K562 (cell line): ENCODE measurements around the gene RSPRY1. TPM values are rescaled to one million over a fixed set of nuclear protein-coding genes. Genes with fewer than 3 reads are reported as not detected.

Experiments used
- ATAC-seq: fragments of 200-7000 bp; cut with Tn5 transposase; 3 replicates; pipeline ENCODE4 v1.9.1; 2020; ENCODE audit warnings: moderate library complexity
- BruUV-seq: library from RNA; stranded (reverse); fragments of 400-500 nt; replicated peaks from 2 replicates; lab custom pipeline; 2021; lab: Mats Ljungman, UMichigan
- CTCF ChIA-PET: fragments of 300-600 bp; formaldehyde crosslinking; extraction: SDS; loops from one replicate; lab custom pipeline; 2021; ENCODE audit warnings: low intra/inter-chr PET ratio; lab: Yijun Ruan, JAX
- POLR2A ChIA-PET: fragments of 300-600, 350-650 bp; sonication (Branson Sonifier 250); formaldehyde crosslinking; extraction: SDS; loops from one replicate; lab custom pipeline; 2021; ENCODE audit warnings: antibody characterized with exemption, inconsistent platforms; lab: Yijun Ruan, JAX
- DNase-seq, 4 experiments: peaks; one replicate each; pipeline versions ENCODE4 v3.0.0 to v3.0.0-alpha.2; 2011 to 2018; ENCODE audit warnings: low spot score in 3 of 4, mixed read lengths in 3 of 4; ENCODE audit errors: extremely low read depth in 1 of 4
- FAIRE-seq: peaks from 2 replicates; lab custom pipeline; 2011; peaks lifted over from hg19 to GRCh38; lab: Jason Lieb, UNC
- H2AFZ ChIP-seq: 2 replicates; pipeline ENCODE4 v1.6.0; 2011; ENCODE audit warnings: low read depth, low read length, control low read depth, inconsistent platforms
- H3K27ac ChIP-seq: fragments of 200-600 bp; 3 replicates; pipeline ENCODE4 v1.8.0; 2011; ENCODE audit warnings: low read depth, mild to moderate bottlenecking, control low read depth, inconsistent platforms, low read length, moderate library complexity, mixed read lengths; ENCODE audit errors: extremely low read depth
- H3K27me3 ChIP-seq, 2 experiments: fragments of 300-600 bp in 1 of 2; 2 replicates in 1 of 2; 3 replicates in 1 of 2; pipeline versions ENCODE4 v1.6.0 to v1.8.0; 2011; ENCODE audit warnings: inconsistent platforms in 2 of 2, low read length in 2 of 2, mild to moderate bottlenecking in 1 of 2, mixed read lengths in 1 of 2, moderate library complexity in 1 of 2; ENCODE audit not compliant: control insufficient read depth in 2 of 2, insufficient read depth in 2 of 2
- H3K36me3 ChIP-seq: fragments of 300-600 bp; 3 replicates; pipeline ENCODE4 v1.8.0; 2011; ENCODE audit warnings: mild to moderate bottlenecking, low read length, inconsistent platforms; ENCODE audit not compliant: control insufficient read depth, insufficient read depth
- H3K4me1 ChIP-seq, 2 experiments: fragments of 200-600 bp in 1 of 2; replicated peaks in 1 of 2; 2 replicates in 1 of 2; 3 replicates in 1 of 2; pipeline versions ENCODE4 v1.5.1 to v1.8.0; 2011; ENCODE audit warnings: inconsistent platforms in 2 of 2, low read length in 2 of 2, mild to moderate bottlenecking in 1 of 2, mixed read lengths in 1 of 2, moderate library complexity in 1 of 2; ENCODE audit not compliant: control insufficient read depth in 2 of 2, insufficient read depth in 2 of 2
- H3K4me2 ChIP-seq: 2 replicates; pipeline ENCODE4 v1.6.1; 2011; ENCODE audit warnings: low read length, control low read depth, inconsistent platforms, mixed read lengths; ENCODE audit not compliant: insufficient read depth
- H3K4me3 ChIP-seq: fragments of 200-600 bp; sonication (generic), shearing (Covaris generic); 2 replicates; pipeline ENCODE4 v1.5.1; 2016; ENCODE audit warnings: control low read depth, inconsistent platforms
- H3K79me2 ChIP-seq: fragments of 200-600 bp; 3 replicates; pipeline ENCODE4 v1.8.0; 2011; ENCODE audit warnings: low read length, inconsistent platforms; ENCODE audit not compliant: control insufficient read depth, insufficient read depth
- H3K9ac ChIP-seq, 2 experiments: 2 replicates each; pipeline versions ENCODE4 v1.6.0 to v1.6.1; 2011; ENCODE audit warnings: low read depth in 2 of 2, low read length in 2 of 2, control low read depth in 1 of 2, inconsistent platforms in 1 of 2, mild to moderate bottlenecking in 1 of 2, mixed read lengths in 1 of 2; ENCODE audit not compliant: insufficient read depth in 1 of 2
- H3K9me1 ChIP-seq: one replicate; pipeline ENCODE4 v1.6.0; 2011; ENCODE audit warnings: inconsistent platforms, mild to moderate bottlenecking, low read length, moderate library complexity; ENCODE audit not compliant: control insufficient read depth, insufficient read depth
- H3K9me3 ChIP-seq: replicated peaks from 2 replicates; pipeline ENCODE4 v1.5.1; 2011; ENCODE audit warnings: low read depth, low read length, inconsistent platforms; ENCODE audit not compliant: control insufficient read depth, insufficient read depth
- H4K20me1 ChIP-seq: replicated peaks from 2 replicates; pipeline ENCODE4 v1.6.1; 2011; ENCODE audit warnings: low read length, inconsistent platforms, mixed read lengths; ENCODE audit not compliant: control insufficient read depth, insufficient read depth
- CEBPG ChIP-seq, 3 experiments: fragments of 200-800 bp in 1 of 3; sonication (Bioruptor generic) in 1 of 3; sonication (generic) in 1 of 3; formaldehyde crosslinking in 1 of 3; IDR thresholded peaks in 2 of 3; conservative IDR thresholded peaks in 1 of 3; 2 replicates each; pipeline versions ENCODE4 v1.6.1 to v1.8.0; 2016 to 2022; ENCODE audit warnings: missing compliant biosample characterization in 2 of 3, missing genetic modification characterization in 2 of 3, mild to moderate bottlenecking in 1 of 3, missing genetic modification reagents in 1 of 3
- CLOCK ChIP-seq: fragments of 250-450 bp; sonication (Bioruptor Pico); IDR thresholded peaks from 2 replicates; pipeline ENCODE4 v1.4.0; 2020; ENCODE audit warnings: mild to moderate bottlenecking, moderate library complexity, borderline replicate concordance
- GTF2B ChIP-seq: IDR thresholded peaks from 2 replicates; pipeline ENCODE4 v1.6.1; 2011; ENCODE audit not compliant: insufficient read length; ENCODE audit errors: extremely low read depth
- GTF3C2 ChIP-seq: IDR thresholded peaks from 3 replicates; pipeline ENCODE4 v1.6.1; 2011; ENCODE audit warnings: borderline replicate concordance, mild to moderate bottlenecking, moderate library complexity; ENCODE audit not compliant: insufficient read length; ENCODE audit errors: extremely low read depth
- KAT2B ChIP-seq: IDR thresholded peaks from one replicate; pipeline ENCODE4 v1.6.1; 2012; ENCODE audit warnings: low read depth, mild to moderate bottlenecking, control low read depth, inconsistent platforms, low read length, moderate library complexity
- XRCC5 ChIP-seq: fragments of 200-400 bp; formaldehyde crosslinking; IDR thresholded peaks from 2 replicates; pipeline ENCODE4 v1.6.1; 2017; ENCODE audit warnings: low read depth, mild to moderate bottlenecking, low read length
- WGBS: fragments of 100-300 bp; shearing (Covaris generic); methylation state at CpG from one replicate; pipeline ENCODE4 v1.1.6; 2016; ENCODE audit warnings: low coverage, mixed read lengths; ENCODE audit not compliant: insufficient coverage; ENCODE audit errors: missing lambda C conversion rate; 5-methylcytosine and 5-hydroxymethylcytosine counted together
- in situ Hi-C: fragments of 300-500 bp; cut with MboI; formaldehyde crosslinking; loops from 4 replicates; pipeline ENCODE4 v1.15.0; 2018; ENCODE audit warnings: inconsistent platforms, mixed read lengths
- intact Hi-C: fragments of 100-400 bp; cut with micrococcal nuclease; formaldehyde crosslinking; loops from 2 replicates; pipeline ENCODE4 v1.14.2; 2022
- polyA plus RNA-seq, 8 experiments: library from polyadenylated mRNA; depleted of rRNA in 4 of 8; stranded (reverse) in 5 of 8; unstranded in 3 of 8; fragments of >200 nt; fragmentation: Nextera tagmentation in 2 of 8; fragmentation: Illumina TruSeq in 1 of 8; extraction: Ambion mirVana in 2 of 8; extraction: Trizol in 1 of 8; gene quantifications; 2 replicates each; pipeline versions ENCODE4 v1.2.1 to v1.2.3, GENCODE V29; 2011 to 2014; ENCODE audit warnings: inconsistent platforms in 1 of 8, missing spikeins in 1 of 8
- total RNA-seq, 7 experiments: library from RNA; depleted of rRNA in 6 of 7; stranded (reverse); fragments of >200 nt in 6 of 7; fragmentation: Illumina TruSeq in 2 of 7; extraction: Trizol in 2 of 7; gene quantifications; 2 replicates each; pipeline versions ENCODE4 v1.2.1 to v1.2.3, GENCODE V29; 2011 to 2021; ENCODE audit warnings: low replicate concordance in 1 of 7

RSPRY1 gene
- total and polyA plus RNA-seq, 9 of the 15 experiments (the other 6 are each of a cell fraction or from before 2014, with no cell fraction given) = 10.2 to 27.8 (median 20.8) TPM

GRCh38 chr16:57175896-57176295 lies 10.2 kb upstream of the RSPRY1 start (continued):
- no peak for TF ChIP-seq GTF3C2

GRCh38 chr16:57178196-57178595 lies 7.9 kb upstream of the RSPRY1 start:
- CTCF ChIA-PET = no interaction called here
- TF ChIP-seq CEBPG (CRISPR knock-in tag; IDR thresholded peaks at IDR 0.05) (no peak), CEBPG (tag; conservative IDR thresholded peaks at IDR 0.05 in 1 of 2, IDR thresholded peaks at IDR 0.05 in 1 of 2) (no peak), CLOCK (CRISPR knock-in tag) (no peak), KAT2B (no peak), XRCC5 (no peak), GTF2B (no peak)

More at GRCh38 chr16:57178196-57178595, 7.9 kb upstream of the RSPRY1 start:
- DNase-seq = no peak
- no peak overlapping the region for H2AFZ ChIP-seq
- H3K4me2 ChIP-seq = no peak overlapping the region
- POLR2A ChIA-PET = interaction anchor here (0.6 to 1.3 kb wide), 2 partner anchors 17 to 239 kb away, joined by 3 to 4 read pairs; no protein-coding TSS in a partner anchor
- H3K79me2 ChIP-seq = peaks cover 34% of the 10 kb centered on the region
- no peaks in the 10 kb centered on the region for H3K27me3 ChIP-seq
- peaks cover 16% of the 10 kb centered on the region for H3K36me3 ChIP-seq
- 87% methylated on average over 3 of the region's 3 CpGs for WGBS
- H3K4me1 ChIP-seq = no peaks in the 10 kb centered on the region; a peak in 1 of 5 replicates
- H4K20me1 ChIP-seq = no peaks in the 10 kb centered on the region
- no peaks in the 10 kb centered on the region for H3K9me1 ChIP-seq
- FAIRE-seq = no peak
- in situ Hi-C loops (no loop called here), intact Hi-C loops (no loop called here)
- BruUV-seq = no TSS peak
- H3K27ac ChIP-seq = no peak overlapping the region
- no peak for ATAC-seq
- no peaks in the 10 kb centered on the region for H3K9me3 ChIP-seq
- H3K9ac ChIP-seq = no peak overlapping the region
- H3K4me3 ChIP-seq = no peak overlapping the region
